Measurements from ENCODE around the gene DUSP16.
A peak's percentile ranks its signal among the peaks of the same experiment; 100 is the strongest.
"Not testable (repeated sequence)": the region's sequence is repeated elsewhere in the genome, so short reads cannot be mapped to it uniquely, and the experiment has no call there.

The DUSP16 gene

GRCh38 chr12:12534166-12534866 lies 28.3 kb downstream of the DUSP16 start:
- WGBS, 2 experiments (ENCODE audit: insufficient coverage in 2 of 2) = 80 to 83% methylated on average over 4 to 6 of the region's 8 CpGs
- peak overlapping the region; percentile 26 for H3K27ac ChIP-seq (ENCODE audit: low read depth, low read length, severe bottlenecking)

GRCh38 chr12:12533238-12533829 lies 29.3 kb downstream of the DUSP16 start:
- no peaks in the 10 kb centered on the region for H3K9me3 ChIP-seq (ENCODE audit: control insufficient read depth, low read length)
- WGBS, 2 experiments (ENCODE audit: insufficient coverage in 2 of 2) = 89 to 97% methylated on average over 5 of the region's 6 CpGs
- H3K4me3 ChIP-seq (ENCODE audit: extremely low read depth, insufficient read depth, low read length, poor library complexity, severe bottlenecking) = no peak overlapping the region
- peaks cover 15% of the 10 kb centered on the region for H3K4me1 ChIP-seq (ENCODE audit: control insufficient read depth, insufficient read depth, low read length, poor library complexity, severe bottlenecking)
- peaks cover 4% of the 10 kb centered on the region for H3K36me3 ChIP-seq (ENCODE audit: control insufficient read depth, insufficient read depth, low read length)
- no peak overlapping the region for H3K27ac ChIP-seq (ENCODE audit: low read depth, low read length, severe bottlenecking)

More at GRCh38 chr12:12534166-12534866, 28.3 kb downstream of the DUSP16 start:
- Histone ChIP-seq H3K4me1 (ENCODE audit: control insufficient read depth, insufficient read depth, low read length, poor library complexity, severe bottlenecking) (peaks cover 13% of the 10 kb centered on the region), H3K9me3 (ENCODE audit: control insufficient read depth, low read length) (no peaks in the 10 kb centered on the region), H3K4me3 (ENCODE audit: extremely low read depth, insufficient read depth, low read length, poor library complexity, severe bottlenecking) (no peak overlapping the region), H3K36me3 (ENCODE audit: control insufficient read depth, insufficient read depth, low read length) (peaks cover 4% of the 10 kb centered on the region)

DNA sequence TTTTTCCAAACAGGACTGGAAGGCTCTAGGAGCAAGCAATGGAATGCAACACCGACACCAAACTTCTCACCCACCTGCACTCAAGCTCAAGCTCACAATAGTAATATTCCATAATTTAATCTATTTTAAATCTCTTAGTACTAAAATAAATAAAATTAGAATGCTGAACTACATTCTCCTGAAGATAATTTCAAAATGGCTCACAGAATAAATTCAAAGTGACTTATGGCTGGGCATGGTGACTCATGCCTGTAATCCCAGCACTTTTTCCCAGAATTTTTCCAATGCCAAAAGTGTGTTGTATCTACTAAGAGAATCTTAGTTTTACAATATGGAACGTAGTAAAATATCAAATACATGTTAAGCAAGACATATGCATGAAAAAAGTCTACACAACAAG lies 31.5 kb downstream of the DUSP16 start:
- WGBS, 2 experiments (ENCODE audit: insufficient coverage in 2 of 2) = no CpG with 5 or more reads among the region's 2 CpGs

GRCh38 chr12:12529783-12530421 lies 32.8 kb downstream of the DUSP16 start:
- WGBS, 2 experiments (ENCODE audit: insufficient coverage in 2 of 2) = 100% methylated on average over 1 of the region's 2 CpGs; no CpG with 5 or more reads in 1 of the 2 experiments
- H3K4me3 ChIP-seq (ENCODE audit: extremely low read depth, insufficient read depth, low read length, poor library complexity, severe bottlenecking) = no peak overlapping the region
- H3K36me3 ChIP-seq (ENCODE audit: control insufficient read depth, insufficient read depth, low read length) = peaks cover 4% of the 10 kb centered on the region
- H3K4me1 ChIP-seq (ENCODE audit: control insufficient read depth, insufficient read depth, low read length, poor library complexity, severe bottlenecking) = peaks cover 20% of the 10 kb centered on the region
- no peak overlapping the region for H3K27ac ChIP-seq (ENCODE audit: low read depth, low read length, severe bottlenecking)
- H3K9me3 ChIP-seq (ENCODE audit: control insufficient read depth, low read length) = no peaks in the 10 kb centered on the region

More for the DNA sequence above, 31.5 kb downstream of the DUSP16 start:
- H3K27ac ChIP-seq (ENCODE audit: low read depth, low read length, severe bottlenecking) = no peak overlapping the region
- H3K4me1 ChIP-seq (ENCODE audit: control insufficient read depth, insufficient read depth, low read length, poor library complexity, severe bottlenecking) = peaks cover 22% of the 10 kb centered on the region
- no peaks in the 10 kb centered on the region for H3K9me3 ChIP-seq (ENCODE audit: control insufficient read depth, low read length)
- no peak overlapping the region for H3K4me3 ChIP-seq (ENCODE audit: extremely low read depth, insufficient read depth, low read length, poor library complexity, severe bottlenecking)
- peaks cover 4% of the 10 kb centered on the region for H3K36me3 ChIP-seq (ENCODE audit: control insufficient read depth, insufficient read depth, low read length)

DNA sequence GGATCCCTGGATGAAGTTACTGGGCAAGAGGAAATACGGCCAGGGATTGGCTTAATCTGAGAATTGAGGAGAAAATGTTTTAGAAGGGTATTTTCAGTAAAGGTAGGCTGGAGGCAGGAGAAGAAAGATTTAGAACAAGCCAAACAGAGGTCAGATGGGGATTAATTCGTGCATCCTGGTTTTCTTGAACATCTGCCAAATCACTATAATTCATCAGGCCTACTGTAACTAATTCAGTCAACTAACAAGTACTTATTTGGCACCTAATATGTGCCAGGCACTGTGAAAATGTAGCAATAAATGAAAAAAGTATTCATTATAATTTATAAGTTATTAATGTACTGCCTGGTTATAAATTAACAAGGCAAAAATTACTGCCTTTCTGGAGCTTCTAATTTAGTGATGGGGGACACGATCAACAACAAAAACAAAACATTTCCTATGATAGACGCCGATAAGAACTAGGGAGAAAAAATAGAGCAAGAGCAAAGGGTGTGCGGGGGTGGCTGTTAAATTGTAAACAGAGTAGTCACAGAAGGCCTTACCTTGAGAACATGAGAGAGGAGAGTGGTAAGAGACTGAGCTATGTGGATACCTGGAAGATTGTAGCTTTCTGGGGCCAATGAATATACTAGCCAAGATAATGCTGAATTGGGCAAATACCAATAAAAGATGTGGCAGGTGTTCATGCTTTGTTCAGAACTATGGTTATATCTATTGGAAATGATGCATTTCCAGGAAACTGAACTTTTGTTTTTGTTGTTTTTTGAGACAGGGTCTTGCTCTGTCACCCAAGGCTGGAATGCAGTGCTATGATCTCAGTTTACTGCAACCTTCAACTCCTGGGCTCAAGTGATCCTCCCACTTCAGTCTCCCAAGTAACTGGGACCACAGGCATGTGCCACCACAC lies 34.0 kb downstream of the DUSP16 start:
- H3K27ac ChIP-seq (ENCODE audit: low read depth, low read length, severe bottlenecking) = peak overlapping the region; percentile 29
- peaks cover 13% of the 10 kb centered on the region for H3K4me1 ChIP-seq (ENCODE audit: control insufficient read depth, insufficient read depth, low read length, poor library complexity, severe bottlenecking)
- H3K4me3 ChIP-seq (ENCODE audit: extremely low read depth, insufficient read depth, low read length, poor library complexity, severe bottlenecking) = no peak overlapping the region
- peaks cover 4% of the 10 kb centered on the region for H3K36me3 ChIP-seq (ENCODE audit: control insufficient read depth, insufficient read depth, low read length)
- 90 to 100% methylated on average over 2 to 5 of the region's 6 CpGs for WGBS, 2 experiments (ENCODE audit: insufficient coverage in 2 of 2)
- no peaks in the 10 kb centered on the region for H3K9me3 ChIP-seq (ENCODE audit: control insufficient read depth, low read length)

DNA sequence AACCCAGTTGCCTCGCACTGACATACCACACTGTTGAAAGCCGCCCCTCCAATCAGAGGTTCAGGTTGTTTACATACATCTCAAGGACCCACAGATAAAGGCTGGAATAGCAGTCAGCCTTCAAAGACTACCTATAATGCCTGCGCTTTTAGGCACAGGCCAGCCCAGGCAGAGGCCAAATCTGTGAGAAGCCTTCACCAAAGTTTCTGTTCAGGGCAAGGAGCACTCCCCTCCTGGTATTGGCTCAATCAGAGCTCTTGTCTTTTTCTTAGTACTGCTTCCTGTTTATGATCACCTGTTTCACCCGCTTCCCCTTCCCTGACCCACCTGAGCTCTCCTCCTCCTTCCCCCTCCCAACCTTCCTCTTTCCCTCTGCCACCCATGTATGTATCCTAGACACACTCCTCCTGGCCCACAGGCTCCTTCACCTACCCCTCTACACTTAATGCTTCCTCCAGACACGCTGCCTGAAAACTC lies 34.8 kb downstream of the DUSP16 start:
- Histone ChIP-seq H3K4me3 (ENCODE audit: extremely low read depth, insufficient read depth, low read length, poor library complexity, severe bottlenecking) (no peak overlapping the region), H3K4me1 (ENCODE audit: control insufficient read depth, insufficient read depth, low read length, poor library complexity, severe bottlenecking) (peaks cover 8% of the 10 kb centered on the region), H3K36me3 (ENCODE audit: control insufficient read depth, insufficient read depth, low read length) (peaks cover 4% of the 10 kb centered on the region), H3K27ac (ENCODE audit: low read depth, low read length, severe bottlenecking) (peak overlapping the region; percentile 29), H3K9me3 (ENCODE audit: control insufficient read depth, low read length) (no peaks in the 10 kb centered on the region)
- WGBS, 2 experiments (ENCODE audit: insufficient coverage in 2 of 2) = 76 to 94% methylated on average over 4 of the region's 5 CpGs

- peaks cover 13% of the 10 kb centered on the region for H3K36me3 ChIP-seq (ENCODE audit: control insufficient read depth, insufficient read depth, low read length)
- no peak overlapping the region for H3K27ac ChIP-seq (ENCODE audit: low read depth, low read length, severe bottlenecking)
- H3K4me1 ChIP-seq (ENCODE audit: control insufficient read depth, insufficient read depth, low read length, poor library complexity, severe bottlenecking) = peaks cover 15% of the 10 kb centered on the region
- no peaks in the 10 kb centered on the region for H3K9me3 ChIP-seq (ENCODE audit: control insufficient read depth, low read length)
- no peak overlapping the region for H3K4me3 ChIP-seq (ENCODE audit: extremely low read depth, insufficient read depth, low read length, poor library complexity, severe bottlenecking)
Observed at GRCh38 chr12:12524128-12524527, 38.5 kb downstream of the DUSP16 start.

DNA sequence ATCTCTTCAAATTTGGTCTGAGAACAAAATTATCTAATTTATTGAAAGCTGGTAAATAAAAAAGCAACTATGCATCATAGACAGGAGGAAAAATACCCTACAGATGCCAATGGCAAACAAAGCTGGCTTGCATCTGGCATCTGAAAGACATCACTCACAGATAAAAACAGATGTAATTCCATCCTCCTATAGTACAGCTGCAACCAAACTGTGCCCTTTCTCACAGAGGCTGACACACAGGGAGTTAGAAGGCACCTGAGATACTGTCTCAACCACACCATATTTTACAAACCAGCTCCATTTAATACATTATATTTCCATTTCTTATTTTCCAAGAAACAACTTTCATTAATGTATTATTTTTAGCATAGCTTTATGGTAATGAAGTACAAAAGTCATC lies 39.4 kb downstream of the DUSP16 start:
- H3K4me3 ChIP-seq (ENCODE audit: extremely low read depth, insufficient read depth, low read length, poor library complexity, severe bottlenecking) = no peak overlapping the region
- H3K27ac ChIP-seq (ENCODE audit: low read depth, low read length, severe bottlenecking) = no peak overlapping the region
- H3K4me1 ChIP-seq (ENCODE audit: control insufficient read depth, insufficient read depth, low read length, poor library complexity, severe bottlenecking) = peaks cover 20% of the 10 kb centered on the region
- H3K9me3 ChIP-seq (ENCODE audit: control insufficient read depth, low read length) = no peaks in the 10 kb centered on the region
- H3K36me3 ChIP-seq (ENCODE audit: control insufficient read depth, insufficient read depth, low read length) = peaks cover 22% of the 10 kb centered on the region

- not testable (repeated sequence) for H3K4me3 ChIP-seq (ENCODE audit: extremely low read depth, insufficient read depth, low read length, poor library complexity, severe bottlenecking); H3K9me3 ChIP-seq (ENCODE audit: control insufficient read depth, low read length); H3K27ac ChIP-seq (ENCODE audit: low read depth, low read length, severe bottlenecking)
- peaks cover 18% of the 10 kb centered on the region for H3K4me1 ChIP-seq (ENCODE audit: control insufficient read depth, insufficient read depth, low read length, poor library complexity, severe bottlenecking)
- WGBS, 2 experiments (ENCODE audit: insufficient coverage in 2 of 2) = 94 to 100% methylated on average over 1 to 3 of the region's 4 CpGs
- peaks cover 27% of the 10 kb centered on the region for H3K36me3 ChIP-seq (ENCODE audit: control insufficient read depth, insufficient read depth, low read length)
Observed at GRCh38 chr12:12522657-12523056, 40.0 kb downstream of the DUSP16 start.

DNA sequence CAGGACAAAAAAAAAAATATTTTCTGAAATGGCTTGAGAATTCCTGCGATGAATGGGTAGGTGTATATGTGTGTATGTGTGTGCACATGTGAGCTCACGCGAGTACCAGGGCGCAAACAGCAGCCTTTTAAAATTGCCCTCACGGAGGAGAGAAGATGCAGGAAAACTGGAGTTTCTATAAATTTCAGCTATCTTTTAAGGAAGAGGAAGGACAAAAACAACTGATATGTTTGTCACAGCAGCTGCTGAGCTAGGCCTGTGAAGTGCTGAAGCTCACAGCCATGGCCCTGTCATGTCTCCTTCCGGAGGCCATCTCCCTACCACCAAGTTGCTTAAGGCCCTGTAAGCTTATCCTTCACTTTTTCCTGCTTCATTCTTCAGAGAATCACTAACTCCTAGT lies 40.8 kb downstream of the DUSP16 start:
- H3K27ac ChIP-seq (ENCODE audit: low read depth, low read length, severe bottlenecking) = peak overlapping the region; percentile 62
- no peaks in the 10 kb centered on the region for H3K9me3 ChIP-seq (ENCODE audit: control insufficient read depth, low read length)
- H3K4me3 ChIP-seq (ENCODE audit: extremely low read depth, insufficient read depth, low read length, poor library complexity, severe bottlenecking) = no peak overlapping the region
- peaks cover 35% of the 10 kb centered on the region for H3K36me3 ChIP-seq (ENCODE audit: control insufficient read depth, insufficient read depth, low read length)
- peaks cover 15% of the 10 kb centered on the region for H3K4me1 ChIP-seq (ENCODE audit: control insufficient read depth, insufficient read depth, low read length, poor library complexity, severe bottlenecking)
- WGBS, 2 experiments (ENCODE audit: insufficient coverage in 2 of 2) = 83 to 89% methylated on average over 5 to 6 of the region's 6 CpGs
